GM12878 (cell line): ENCODE measurements around the gene LEP. TPM values are rescaled to one million over a fixed set of nuclear protein-coding genes. Genes with fewer than 3 reads are reported as not detected.

Experiments used
- ATAC-seq: fragments of 200-7000 bp; cut with Tn5 transposase; 3 replicates; pipeline ENCODE4 v1.9.1; 2020; ENCODE audit warnings: mild to moderate bottlenecking, moderate library complexity
- BruUV-seq: library from RNA; stranded (reverse); fragments of 400-500 nt; replicated peaks from 2 replicates; lab custom pipeline; 2021; lab: Mats Ljungman, UMichigan
- CTCF ChIA-PET: fragments of 300-600 bp; sonication (Branson Sonifier 250); formaldehyde crosslinking; extraction: SDS; loops from one replicate; lab custom pipeline; 2021; ENCODE audit warnings: inconsistent platforms; lab: Yijun Ruan, JAX
- POLR2A ChIA-PET: fragments of 350-600 bp; formaldehyde crosslinking; extraction: SDS; loops from one replicate; lab custom pipeline; 2021; ENCODE audit warnings: inconsistent platforms; lab: Charles Lee
- RAD21 ChIA-PET: fragments of 300-600 bp; sonication (Branson Sonifier 250); formaldehyde crosslinking; loops from one replicate; lab custom pipeline; 2023; ENCODE audit warnings: antibody characterized with exemption; ENCODE audit not compliant: unreplicated experiment; lab: Charles Lee
- SMC1A ChIA-PET: fragments of 300-600 bp; sonication (Branson Sonifier 250); formaldehyde crosslinking; loops from one replicate; lab custom pipeline; 2023; ENCODE audit not compliant: unreplicated experiment, uncharacterized antibody; lab: Charles Lee
- DNase-seq: peaks from one replicate; pipeline ENCODE4 v3.0.0-alpha.2; 2011; ENCODE audit warnings: low read depth, low spot score
- FAIRE-seq: peaks from 3 replicates; lab custom pipeline; 2011; peaks lifted over from hg19 to GRCh38; lab: Jason Lieb, UNC
- H2AFZ ChIP-seq: 2 replicates; pipeline ENCODE4 v1.6.0; 2011; ENCODE audit warnings: low read depth, low read length, control low read depth; ENCODE audit not compliant: control insufficient read depth
- H3K27ac ChIP-seq: 2 replicates; pipeline ENCODE4 v1.5.1; 2011; ENCODE audit warnings: control low read depth; ENCODE audit not compliant: control insufficient read depth, insufficient read depth
- H3K27me3 ChIP-seq, 2 experiments: replicated peaks in 1 of 2; 2 replicates each; pipeline versions ENCODE4 v1.6.0 to v1.6.1; 2011; ENCODE audit warnings: low read length in 1 of 2; ENCODE audit not compliant: control insufficient read depth in 2 of 2, insufficient read depth in 2 of 2
- H3K36me3 ChIP-seq, 2 experiments: 2 replicates each; pipeline ENCODE4 v1.5.1; 2011; ENCODE audit warnings: low read length in 1 of 2; ENCODE audit not compliant: control insufficient read depth in 2 of 2, insufficient read depth in 2 of 2
- H3K4me1 ChIP-seq: 2 replicates; pipeline ENCODE4 v1.6.1; 2011; ENCODE audit warnings: mild to moderate bottlenecking, low read length, moderate library complexity, mixed read lengths; ENCODE audit not compliant: control insufficient read depth, insufficient read depth
- H3K4me2 ChIP-seq: 2 replicates; pipeline ENCODE4 v1.6.0; 2011; ENCODE audit warnings: control low read depth; ENCODE audit not compliant: control insufficient read depth, insufficient read depth
- H3K4me3 ChIP-seq: fragments of 200-600 bp; sonication (generic); 2 replicates; pipeline ENCODE4 v1.5.1; 2016
- H3K79me2 ChIP-seq: 2 replicates; pipeline ENCODE4 v1.6.0; 2011; ENCODE audit warnings: low read length; ENCODE audit not compliant: control insufficient read depth, insufficient read depth
- H3K9ac ChIP-seq: 2 replicates; pipeline ENCODE4 v1.8.0; 2011; ENCODE audit warnings: low read length, control low read depth, mixed read lengths; ENCODE audit not compliant: control insufficient read depth, insufficient read depth
- H3K9me3 ChIP-seq: replicated peaks from 3 replicates; pipeline ENCODE4 v1.5.1; 2011; ENCODE audit warnings: mild to moderate bottlenecking, low read length; ENCODE audit not compliant: control insufficient read depth, insufficient read depth
- H4K20me1 ChIP-seq: 2 replicates; pipeline ENCODE4 v1.6.0; 2011; ENCODE audit not compliant: control insufficient read depth, insufficient read depth
- ASH2L ChIP-seq: fragments of 300-600, 200-600 bp; sonication (generic); IDR thresholded peaks from 2 replicates; pipeline ENCODE4 v1.6.1; 2017; ENCODE audit warnings: low read depth, mild to moderate bottlenecking, borderline replicate concordance
- CBX5 ChIP-seq: sonication (generic); IDR thresholded peaks from 2 replicates; pipeline ENCODE4 v1.6.1; 2016; ENCODE audit warnings: low read depth, moderate library complexity, mild to moderate bottlenecking, inconsistent platforms
- E2F8 ChIP-seq: fragments of 450-650 bp; IDR thresholded peaks from 2 replicates; pipeline ENCODE4 v1.6.1; 2018; ENCODE audit warnings: mild to moderate bottlenecking, low read depth, moderate library complexity; ENCODE audit not compliant: partially characterized antibody
- ESRRA ChIP-seq: IDR thresholded peaks from 2 replicates; pipeline ENCODE4 v1.6.1; 2012; ENCODE audit warnings: mild to moderate bottlenecking, low read length, improper control_type of control experiment
- ETV6 ChIP-seq, 2 experiments: fragments of 450-650 bp in 1 of 2; IDR thresholded peaks in 1 of 2; conservative IDR thresholded peaks in 1 of 2; 2 replicates each; pipeline ENCODE4 v1.6.1; 2014; ENCODE audit warnings: antibody characterized with exemption in 1 of 2, borderline replicate concordance in 1 of 2, low read depth in 1 of 2, mild to moderate bottlenecking in 1 of 2, moderate library complexity in 1 of 2
- HDGF ChIP-seq: fragments of 450-650 bp; IDR thresholded peaks from 2 replicates; pipeline ENCODE4 v1.6.1; 2016; ENCODE audit warnings: antibody characterized with exemption
- PML ChIP-seq: IDR thresholded peaks from 2 replicates; pipeline ENCODE4 v1.6.1; 2012; ENCODE audit warnings: low read length, inconsistent platforms
- RCOR1 ChIP-seq: conservative IDR thresholded peaks from 2 replicates; pipeline ENCODE4 v1.6.1; 2012; ENCODE audit warnings: low read depth, low read length, improper control_type of control experiment
- RUNX3 ChIP-seq: IDR thresholded peaks from 2 replicates; pipeline ENCODE4 v1.6.1; 2012; ENCODE audit warnings: low read length, inconsistent platforms
- SMC3 ChIP-seq: IDR thresholded peaks from 2 replicates; pipeline ENCODE4 v1.6.1; 2011; ENCODE audit warnings: low read length, improper control_type of control experiment, borderline replicate concordance
- SP1 ChIP-seq: IDR thresholded peaks from one replicate; pipeline ENCODE4 v1.6.1; 2011; ENCODE audit warnings: low read depth, low read length
- STAT1 ChIP-seq: fragments of 450-650 bp; conservative IDR thresholded peaks from 2 replicates; pipeline ENCODE4 v1.6.1; 2014; ENCODE audit warnings: antibody characterized with exemption, mild to moderate bottlenecking
- SUPT20H ChIP-seq: IDR thresholded peaks from 2 replicates; pipeline ENCODE4 v1.6.1; 2011; ENCODE audit warnings: low read depth, mild to moderate bottlenecking, low read length, moderate library complexity, borderline replicate concordance; ENCODE audit not compliant: control insufficient read depth
- TCF3 ChIP-seq: IDR thresholded peaks from 2 replicates; pipeline ENCODE4 v1.6.1; 2012; ENCODE audit warnings: low read depth, mild to moderate bottlenecking, low read length, borderline replicate concordance; ENCODE audit not compliant: insufficient read depth
- WRNIP1 ChIP-seq: IDR thresholded peaks from 2 replicates; pipeline ENCODE4 v1.6.1; 2011; ENCODE audit warnings: low read depth, low read length, improper control_type of control experiment, borderline replicate concordance
- ZBTB4 ChIP-seq: fragments of 450-650 bp; formaldehyde crosslinking; IDR thresholded peaks from 2 replicates; pipeline ENCODE4 v1.4.0; 2022; ENCODE audit warnings: mild to moderate bottlenecking, moderate library complexity
- WGBS: methylation state at CpG from one replicate; pipeline ENCODE4 v1.1.6; 2016; ENCODE audit warnings: low lambda C conversion rate; ENCODE audit not compliant: insufficient replicate concordance, insufficient coverage; ENCODE audit errors: missing lambda C conversion rate; 5-methylcytosine and 5-hydroxymethylcytosine counted together
- in situ Hi-C: fragments of 300-500 bp; cut with MboI; formaldehyde crosslinking; loops from 9 replicates; pipeline ENCODE4 v1.14.3; 2018; ENCODE audit warnings: mixed read lengths
- intact Hi-C: fragments of 100-400 bp; cut with micrococcal nuclease; formaldehyde crosslinking; loops from one replicate; pipeline ENCODE4 v1.14.2; 2022; ENCODE audit not compliant: unreplicated experiment
- polyA plus RNA-seq, 11 experiments: library from polyadenylated mRNA; depleted of rRNA in 4 of 11; unstranded in 6 of 11; stranded (reverse) in 5 of 11; fragments of >200 nt; fragmentation: Nextera tagmentation in 4 of 11; fragmentation: Illumina TruSeq in 1 of 11; extraction: Ambion mirVana in 4 of 11; extraction: Trizol in 1 of 11; gene quantifications; 1 replicate in 1 of 11; 2 replicates in 10 of 11; pipeline versions ENCODE4 v1.2.1 to v1.2.3, GENCODE V29; 2011 to 2016; ENCODE audit warnings: inconsistent platforms in 2 of 11, missing spikeins in 2 of 11, low read depth in 1 of 11
- total RNA-seq, 4 experiments: library from RNA; depleted of rRNA in 3 of 4; stranded (reverse); fragments of >200 nt in 3 of 4; fragmentation: Illumina TruSeq in 1 of 4; extraction: Trizol in 1 of 4; gene quantifications; 2 replicates each; pipeline versions ENCODE4 v1.2.1 to v1.2.3, GENCODE V29; 2013 to 2021

LEP gene
- total and polyA plus RNA-seq, 10 of the 15 experiments (the other 5 are each of a cell fraction or from before 2014, with no cell fraction given): not detected

GRCh38 chr7:128231021-128231420 lies 10.1 kb upstream of the LEP start (continued):
- no peak for TF ChIP-seq WRNIP1
- TF ChIP-seq ESRRA: no peak
- TF ChIP-seq STAT1: no peak
- TF ChIP-seq PML: no peak
- TF ChIP-seq ETV6 (conservative IDR thresholded peaks at IDR 0.05 in 1 of 2, IDR thresholded peaks at IDR 0.05 in 1 of 2; ENCODE audit: borderline replicate concordance in 1 of 2, low read depth in 1 of 2): no peak

GRCh38 chr7:128231677-128232076 lies 9.4 kb upstream of the LEP start:
- CTCF ChIA-PET: no interaction called here

More at GRCh38 chr7:128231677-128232076, 9.4 kb upstream of the LEP start:
- no TSS peak for BruUV-seq
- no peaks in the 10 kb centered on the region; the same call in 2 of the 3 replicates for H3K9me3 ChIP-seq
- in situ Hi-C loops: no loop called here
- no peak overlapping the region for H3K9ac ChIP-seq
- no peaks in the 10 kb centered on the region for H3K4me1 ChIP-seq
- no peak overlapping the region for H3K4me3 ChIP-seq
- POLR2A ChIA-PET: no interaction called here
- 45% methylated on average over 6 of the region's 6 CpGs for WGBS
- SMC1A ChIA-PET: no interaction called here
- intact Hi-C loops: no loop called here
- no peaks in the 10 kb centered on the region for H3K79me2 ChIP-seq
- ATAC-seq (no peak), FAIRE-seq (no peak), DNase-seq (no peak)
- no peak for TF ChIP-seq SP1
- TF ChIP-seq SMC3: no peak
- no peak for TF ChIP-seq ZBTB4 (CRISPR knock-in tag)
- no peak for TF ChIP-seq ASH2L
- TF ChIP-seq CBX5: no peak
- TF ChIP-seq RUNX3: no peak
- TF ChIP-seq RCOR1: no peak
- no peak for TF ChIP-seq HDGF
- TF ChIP-seq SUPT20H: no peak
- TF ChIP-seq TCF3: no peak
- TF ChIP-seq E2F8: no peak
- H4K20me1 ChIP-seq: no peaks in the 10 kb centered on the region
- H3K36me3 ChIP-seq: no peaks in the 10 kb centered on the region
- no peak overlapping the region for H3K27ac ChIP-seq
- RAD21 ChIA-PET: no interaction called here
- H2AFZ ChIP-seq: no peak overlapping the region
- H3K4me2 ChIP-seq: no peak overlapping the region
- H3K27me3 ChIP-seq: no peaks in the 10 kb centered on the region
